ENCODE data around the gene SPOCK1. TPM values are rescaled to one million over a fixed set of nuclear protein-coding genes. Genes with fewer than 3 reads are reported as not detected.

SPOCK1 gene
- total RNA-seq, 1 experiment from 2014 or later: 0.27 TPM

DNA sequence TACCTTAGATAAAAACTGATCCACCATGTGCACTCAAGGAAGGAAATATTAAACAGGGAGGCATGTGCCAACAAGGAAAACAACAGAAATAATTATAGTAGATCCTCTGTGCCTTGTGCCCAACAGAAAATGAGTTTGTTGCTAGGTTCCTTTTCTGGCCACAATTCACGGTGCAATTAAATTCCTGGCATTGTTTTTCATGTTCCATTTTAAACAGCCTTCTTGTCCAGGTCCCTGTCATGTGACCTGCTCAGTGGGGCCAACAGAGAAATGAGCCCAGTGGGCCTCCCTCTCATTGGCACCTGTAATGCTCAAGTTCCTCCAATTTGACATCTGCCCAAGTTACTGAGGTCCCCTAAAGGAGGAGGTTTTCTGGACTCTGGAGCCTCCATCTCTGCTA is 56.5 kb downstream of the SPOCK1 start (continued):
- no peak for TF ChIP-seq YY1 (IDR thresholded peaks at IDR 0.05; ENCODE audit: extremely low read depth, insufficient replicate concordance, low read depth, low read length)
- TF ChIP-seq, protein P1, sequence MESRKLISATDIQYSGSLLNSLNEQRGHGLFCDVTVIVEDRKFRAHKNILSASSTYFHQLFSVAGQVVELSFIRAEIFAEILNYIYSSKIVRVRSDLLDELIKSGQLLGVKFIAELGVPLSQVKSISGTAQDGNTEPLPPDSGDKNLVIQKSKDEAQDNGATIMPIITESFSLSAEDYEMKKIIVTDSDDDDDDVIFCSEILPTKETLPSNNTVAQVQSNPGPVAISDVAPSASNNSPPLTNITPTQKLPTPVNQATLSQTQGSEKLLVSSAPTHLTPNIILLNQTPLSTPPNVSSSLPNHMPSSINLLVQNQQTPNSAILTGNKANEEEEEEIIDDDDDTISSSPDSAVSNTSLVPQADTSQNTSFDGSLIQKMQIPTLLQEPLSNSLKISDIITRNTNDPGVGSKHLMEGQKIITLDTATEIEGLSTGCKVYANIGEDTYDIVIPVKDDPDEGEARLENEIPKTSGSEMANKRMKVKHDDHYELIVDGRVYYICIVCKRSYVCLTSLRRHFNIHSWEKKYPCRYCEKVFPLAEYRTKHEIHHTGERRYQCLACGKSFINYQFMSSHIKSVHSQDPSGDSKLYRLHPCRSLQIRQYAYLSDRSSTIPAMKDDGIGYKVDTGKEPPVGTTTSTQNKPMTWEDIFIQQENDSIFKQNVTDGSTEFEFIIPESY (IDR thresholded peaks at IDR 0.05; ENCODE audit: extremely low read depth, insufficient replicate concordance, low read length): no peak
- TF ChIP-seq ZFX (IDR thresholded peaks at IDR 0.05): no peak
- TF ChIP-seq EGR1 (IDR thresholded peaks at IDR 0.05; ENCODE audit: low read depth): no peak
- TF ChIP-seq FOSL1 (IDR thresholded peaks at IDR 0.05; ENCODE audit: low read depth): no peak

DNA sequence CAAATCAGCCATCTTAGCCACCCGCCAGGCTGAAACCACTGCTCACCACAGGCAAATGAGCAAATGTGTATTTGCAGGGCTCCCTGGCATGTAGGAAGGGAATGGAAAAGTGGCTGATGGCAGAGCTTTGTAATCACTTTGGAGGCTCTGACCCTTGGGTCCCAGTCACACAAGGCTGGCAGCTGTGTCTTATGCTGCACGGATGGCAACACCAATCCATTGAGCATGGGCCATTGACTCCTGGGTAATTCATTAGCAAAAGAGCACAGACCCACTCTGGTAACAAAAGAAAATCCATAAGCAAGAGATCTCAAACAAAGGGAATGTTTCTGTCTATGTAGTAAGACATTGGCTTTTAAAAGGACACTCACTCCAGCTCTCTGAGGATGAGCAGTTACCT is 57.6 kb downstream of the SPOCK1 start:
- DNase-seq (ENCODE audit: low read depth, low spot score) (no peak), ATAC-seq (no peak)
- intact Hi-C loops (cut with micrococcal nuclease): no loop called here
- ChIA-PET POLR2A (no interaction called here), RAD21 (ENCODE audit: low non-redundant PET in 1 of 2, low total read pairs in 2 of 2, uncharacterized antibody in 2 of 2, unreplicated experiment in 2 of 2) (no interaction called here), CTCF (no interaction called here)
- Histone ChIP-seq H3K4me2 (ENCODE audit: low read length) (no peak overlapping the region), H3K9ac (ENCODE audit: low read length) (no peak overlapping the region), H3K9me3 (ENCODE audit: control insufficient read depth in 1 of 2, insufficient read depth in 1 of 2, low read depth in 1 of 2, low read length in 2 of 2) (no peaks in the 10 kb centered on the region), H4K20me1 (ENCODE audit: insufficient read depth) (no peaks in the 10 kb centered on the region), H3K79me2 (ENCODE audit: insufficient read depth, low read length) (no peaks in the 10 kb centered on the region), H3K4me3 (replicated peaks in 1 of 2; ENCODE audit: low read depth in 1 of 2, low read length in 2 of 2) (no peak overlapping the region), H3K27ac (ENCODE audit: low read depth, low read length) (no peak overlapping the region), H3K27me3 (ENCODE audit: insufficient read depth, low read length) (peaks cover 32% of the 10 kb centered on the region), H3K36me3 (ENCODE audit: control insufficient read depth in 1 of 2, insufficient read depth in 2 of 2, low read length in 2 of 2) (no peaks in the 10 kb centered on the region), H2AFZ (ENCODE audit: low read depth, low read length, poor library complexity, severe bottlenecking) (no peak overlapping the region), H3K9me2 (ENCODE audit: insufficient read depth) (no peaks in the 10 kb centered on the region), H3K4me1 (ENCODE audit: control insufficient read depth in 1 of 2, insufficient read depth in 2 of 2, low read length in 2 of 2) (no peaks in the 10 kb centered on the region)
- no peak for TF ChIP-seq ZNF274 (IDR thresholded peaks at IDR 0.05; ENCODE audit: low read depth, low read length)
- TF ChIP-seq ZFX (IDR thresholded peaks at IDR 0.05): no peak
- TF ChIP-seq, protein P2, sequence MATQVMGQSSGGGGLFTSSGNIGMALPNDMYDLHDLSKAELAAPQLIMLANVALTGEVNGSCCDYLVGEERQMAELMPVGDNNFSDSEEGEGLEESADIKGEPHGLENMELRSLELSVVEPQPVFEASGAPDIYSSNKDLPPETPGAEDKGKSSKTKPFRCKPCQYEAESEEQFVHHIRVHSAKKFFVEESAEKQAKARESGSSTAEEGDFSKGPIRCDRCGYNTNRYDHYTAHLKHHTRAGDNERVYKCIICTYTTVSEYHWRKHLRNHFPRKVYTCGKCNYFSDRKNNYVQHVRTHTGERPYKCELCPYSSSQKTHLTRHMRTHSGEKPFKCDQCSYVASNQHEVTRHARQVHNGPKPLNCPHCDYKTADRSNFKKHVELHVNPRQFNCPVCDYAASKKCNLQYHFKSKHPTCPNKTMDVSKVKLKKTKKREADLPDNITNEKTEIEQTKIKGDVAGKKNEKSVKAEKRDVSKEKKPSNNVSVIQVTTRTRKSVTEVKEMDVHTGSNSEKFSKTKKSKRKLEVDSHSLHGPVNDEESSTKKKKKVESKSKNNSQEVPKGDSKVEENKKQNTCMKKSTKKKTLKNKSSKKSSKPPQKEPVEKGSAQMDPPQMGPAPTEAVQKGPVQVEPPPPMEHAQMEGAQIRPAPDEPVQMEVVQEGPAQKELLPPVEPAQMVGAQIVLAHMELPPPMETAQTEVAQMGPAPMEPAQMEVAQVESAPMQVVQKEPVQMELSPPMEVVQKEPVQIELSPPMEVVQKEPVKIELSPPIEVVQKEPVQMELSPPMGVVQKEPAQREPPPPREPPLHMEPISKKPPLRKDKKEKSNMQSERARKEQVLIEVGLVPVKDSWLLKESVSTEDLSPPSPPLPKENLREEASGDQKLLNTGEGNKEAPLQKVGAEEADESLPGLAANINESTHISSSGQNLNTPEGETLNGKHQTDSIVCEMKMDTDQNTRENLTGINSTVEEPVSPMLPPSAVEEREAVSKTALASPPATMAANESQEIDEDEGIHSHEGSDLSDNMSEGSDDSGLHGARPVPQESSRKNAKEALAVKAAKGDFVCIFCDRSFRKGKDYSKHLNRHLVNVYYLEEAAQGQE (IDR thresholded peaks at IDR 0.05; ENCODE audit: low read depth): no peak
- no peak for TF ChIP-seq CBX3 (IDR thresholded peaks at IDR 0.05; ENCODE audit: low read depth)
- no peak for TF ChIP-seq ELF1 (IDR thresholded peaks at IDR 0.05; ENCODE audit: borderline replicate concordance, low read depth)
- no peak for TF ChIP-seq EGR1 (IDR thresholded peaks at IDR 0.05; ENCODE audit: low read depth)
- TF ChIP-seq RAD21 (IDR thresholded peaks at IDR 0.05; ENCODE audit: low read depth): no peak
- no peak for TF ChIP-seq JUND (IDR thresholded peaks at IDR 0.05)
- no peak for TF ChIP-seq TCF7L2 (IDR thresholded peaks at IDR 0.05; ENCODE audit: borderline replicate concordance, extremely low read depth, insufficient read depth, insufficient read length)
- TF ChIP-seq, protein P3, sequence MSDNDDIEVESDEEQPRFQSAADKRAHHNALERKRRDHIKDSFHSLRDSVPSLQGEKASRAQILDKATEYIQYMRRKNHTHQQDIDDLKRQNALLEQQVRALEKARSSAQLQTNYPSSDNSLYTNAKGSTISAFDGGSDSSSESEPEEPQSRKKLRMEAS (IDR thresholded peaks at IDR 0.05): no peak
- TF ChIP-seq POLR2A (IDR thresholded peaks at IDR 0.05; ENCODE audit: borderline replicate concordance, extremely low read depth, insufficient read depth, insufficient read length): no peak
- no peak for TF ChIP-seq POLR2AphosphoS5 (IDR thresholded peaks at IDR 0.05; ENCODE audit: low read depth, low read length)
- no peak for TF ChIP-seq EZH2 (IDR thresholded peaks at IDR 0.05)
- BruUV-seq (replicated peaks): no TSS peak

Measured in HCT116 (cell line).